IMR-90 (cell line): Measurements from ENCODE around the gene UPK1A. TPM values are rescaled to one million over a fixed set of nuclear protein-coding genes. Genes with fewer than 3 reads are reported as not detected.

Source experiments
- ATAC-seq: fragments of 200-7000 bp; cut with Tn5 transposase; 2 replicates; pipeline ENCODE4 v1.9.1; 2020; ENCODE audit warnings: low read depth, mild to moderate bottlenecking, moderate library complexity
- BruUV-seq: library from RNA; stranded (reverse); fragments of 400-500 nt; replicated peaks from 2 replicates; lab custom pipeline; 2021; lab: Mats Ljungman, UMichigan
- CTCF ChIA-PET: fragments of 300-600 bp; formaldehyde crosslinking; extraction: SDS; loops from one replicate; lab custom pipeline; 2021; ENCODE audit warnings: antibody characterized with exemption; lab: Yijun Ruan, JAX
- POLR2A ChIA-PET: fragments of 300-600 bp; sonication (Branson Sonifier 250); formaldehyde crosslinking; loops from one replicate; lab custom pipeline; 2022; ENCODE audit warnings: antibody characterized with exemption; ENCODE audit not compliant: unreplicated experiment; lab: Charles Lee
- DNase-seq: peaks from one replicate; pipeline ENCODE4 v3.0.0; 2013
- H2AFZ ChIP-seq: replicated peaks from 2 replicates; pipeline ENCODE3; 2013; ENCODE audit warnings: low read length, mild to moderate bottlenecking; ENCODE audit not compliant: poor library complexity
- H2AK5ac ChIP-seq: 2 replicates; pipeline ENCODE4 v1.6.1; 2013; ENCODE audit warnings: low read depth, low read length, inconsistent platforms
- H2AK9ac ChIP-seq: replicated peaks from 2 replicates; pipeline ENCODE3; 2013; ENCODE audit warnings: mild to moderate bottlenecking, low read depth, low read length, moderate library complexity; ENCODE audit not compliant: poor library complexity
- H2BK120ac ChIP-seq: 2 replicates; pipeline ENCODE4 v1.6.1; 2013; ENCODE audit warnings: low read depth, low read length, inconsistent platforms
- H2BK15ac ChIP-seq: 3 replicates; pipeline ENCODE4 v1.6.1; 2013; ENCODE audit warnings: low read depth, low read length, inconsistent platforms
- H2BK20ac ChIP-seq: 2 replicates; pipeline ENCODE4 v1.6.1; 2013; ENCODE audit warnings: low read depth, mild to moderate bottlenecking, inconsistent platforms, low read length, moderate library complexity
- H2BK5ac ChIP-seq: 2 replicates; pipeline ENCODE4 v1.6.1; 2013; ENCODE audit warnings: mild to moderate bottlenecking, low read depth, low read length, inconsistent platforms; ENCODE audit not compliant: poor library complexity, severe bottlenecking
- H3K14ac ChIP-seq: replicated peaks from 2 replicates; pipeline ENCODE4 v1.6.1; 2013; ENCODE audit warnings: low read depth, low read length, inconsistent platforms
- H3K18ac ChIP-seq: 2 replicates; pipeline ENCODE4 v1.6.1; 2013; ENCODE audit warnings: low read depth, low read length, control low read depth
- H3K23ac ChIP-seq: 2 replicates; pipeline ENCODE4 v1.6.1; 2013; ENCODE audit warnings: low read depth, low read length, inconsistent platforms
- H3K27ac ChIP-seq: 2 replicates; pipeline ENCODE4 v1.5.1; 2013; ENCODE audit warnings: mild to moderate bottlenecking, control low read depth, low read length; ENCODE audit not compliant: insufficient read depth
- H3K27me3 ChIP-seq: 2 replicates; pipeline ENCODE4 v1.6.1; 2013; ENCODE audit warnings: low read length; ENCODE audit not compliant: control insufficient read depth, insufficient read depth
- H3K36me3 ChIP-seq: 2 replicates; pipeline ENCODE4 v1.6.1; 2013; ENCODE audit warnings: low read length, mixed read lengths; ENCODE audit not compliant: control insufficient read depth, insufficient read depth
- H3K4ac ChIP-seq: 2 replicates; pipeline ENCODE4 v1.6.1; 2013; ENCODE audit warnings: low read depth, low read length, inconsistent platforms
- H3K4me1 ChIP-seq: 2 replicates; pipeline ENCODE4 v1.6.1; 2013; ENCODE audit warnings: low read length, mixed read lengths; ENCODE audit not compliant: control insufficient read depth, insufficient read depth
- H3K4me2 ChIP-seq: 2 replicates; pipeline ENCODE4 v1.6.1; 2013; ENCODE audit warnings: low read depth, mild to moderate bottlenecking, control low read depth, low read length, moderate library complexity
- H3K4me3 ChIP-seq: 2 replicates; pipeline ENCODE4 v1.5.1; 2013; ENCODE audit warnings: low read depth, mild to moderate bottlenecking, control low read depth, low read length, moderate library complexity; ENCODE audit not compliant: insufficient read depth
- H3K56ac ChIP-seq: 2 replicates; pipeline ENCODE4 v1.6.1; 2013; ENCODE audit warnings: low read length, inconsistent platforms; ENCODE audit not compliant: insufficient read depth; ENCODE audit errors: extremely low read depth
- H3K79me1 ChIP-seq, 2 experiments: 2 replicates each; pipeline ENCODE4 v1.6.1; 2013; ENCODE audit warnings: low read length in 2 of 2, inconsistent platforms in 1 of 2, low read depth in 1 of 2
- H3K9ac ChIP-seq: 2 replicates; pipeline ENCODE4 v1.6.1; 2013; ENCODE audit warnings: low read depth, low read length, control low read depth
- H3K9me1 ChIP-seq: 2 replicates; pipeline ENCODE4 v1.6.1; 2013; ENCODE audit warnings: low read length, inconsistent platforms; ENCODE audit not compliant: insufficient read depth
- H3K9me3 ChIP-seq: 2 replicates; pipeline ENCODE4 v1.6.1; 2013; ENCODE audit warnings: low read length; ENCODE audit not compliant: control insufficient read depth, insufficient read depth
- H4K20me1 ChIP-seq: 2 replicates; pipeline ENCODE4 v1.6.1; 2013; ENCODE audit warnings: low read length, inconsistent platforms; ENCODE audit not compliant: insufficient read depth
- H4K5ac ChIP-seq: 2 replicates; pipeline ENCODE4 v1.6.1; 2013; ENCODE audit warnings: mild to moderate bottlenecking, low read depth, low read length, control low read depth
- H4K8ac ChIP-seq, 2 experiments: 2 replicates each; pipeline ENCODE4 v1.6.1; 2013; ENCODE audit warnings: low read depth in 2 of 2, low read length in 2 of 2, control low read depth in 1 of 2, inconsistent platforms in 1 of 2
- H4K91ac ChIP-seq: 2 replicates; pipeline ENCODE4 v1.6.1; 2013; ENCODE audit warnings: low read depth, low read length, inconsistent platforms; ENCODE audit not compliant: insufficient read depth
- BHLHE40 ChIP-seq: fragments of 150-350 bp; IDR thresholded peaks from 2 replicates; pipeline ENCODE4 v1.6.1; 2016; ENCODE audit warnings: mild to moderate bottlenecking, low read depth, low read length
- CEBPB ChIP-seq: IDR thresholded peaks from 2 replicates; pipeline ENCODE4 v1.6.1; 2012; ENCODE audit warnings: low read depth, low read length, improper control_type of control experiment
- CHD1 ChIP-seq: IDR thresholded peaks from 2 replicates; pipeline ENCODE4 v1.6.1; 2012; ENCODE audit warnings: low read depth, low read length, improper control_type of control experiment
- MAFK ChIP-seq: IDR thresholded peaks from 2 replicates; pipeline ENCODE4 v1.6.1; 2012; ENCODE audit warnings: low read depth, low read length, improper control_type of control experiment
- MAZ ChIP-seq: IDR thresholded peaks from 2 replicates; pipeline ENCODE4 v1.6.1; 2012; ENCODE audit warnings: low read depth, mild to moderate bottlenecking, low read length, improper control_type of control experiment, moderate library complexity, borderline replicate concordance
- MXI1 ChIP-seq: IDR thresholded peaks from 2 replicates; pipeline ENCODE4 v1.6.1; 2012; ENCODE audit warnings: low read depth, mild to moderate bottlenecking, low read length, moderate library complexity, borderline replicate concordance
- NFE2L2 ChIP-seq: fragments of 150-350 bp; IDR thresholded peaks from 2 replicates; pipeline ENCODE4 v1.6.1; 2016; ENCODE audit warnings: low read depth, mild to moderate bottlenecking, low read length
- POLR2A ChIP-seq: IDR thresholded peaks from 2 replicates; pipeline ENCODE4 v1.6.1; 2012; ENCODE audit warnings: mild to moderate bottlenecking, low read depth, low read length
- RAD21 ChIP-seq: IDR thresholded peaks from 2 replicates; pipeline ENCODE4 v1.6.1; 2012; ENCODE audit warnings: low read length, improper control_type of control experiment
- RCOR1 ChIP-seq: IDR thresholded peaks from 2 replicates; pipeline ENCODE4 v1.6.1; 2012; ENCODE audit warnings: mild to moderate bottlenecking, low read length, improper control_type of control experiment; ENCODE audit not compliant: insufficient replicate concordance
- RFX5 ChIP-seq: IDR thresholded peaks from 2 replicates; pipeline ENCODE4 v1.8.0; 2012; ENCODE audit warnings: low read depth, mild to moderate bottlenecking, low read length, moderate library complexity
- USF2 ChIP-seq: fragments of 150-350 bp; IDR thresholded peaks from 2 replicates; pipeline ENCODE4 v1.6.1; 2017; ENCODE audit warnings: mild to moderate bottlenecking, antibody characterized with exemption, low read length, low read depth
- WGBS, 2 experiments: methylation state at CpG; one replicate each; pipeline versions ENCODE4 v1.1.5 to v1.1.7; 2013; ENCODE audit warnings: missing lambda C conversion rate in 2 of 2; ENCODE audit not compliant: insufficient read length in 1 of 2; ENCODE audit errors: extremely low coverage in 2 of 2; 5-methylcytosine and 5-hydroxymethylcytosine counted together
- dilution Hi-C: fragments of 300-500 bp; cut with HindIII; formaldehyde crosslinking; loops from one replicate; pipeline ENCODE4 v1.14.3; 2018; ENCODE audit warnings: low sequenced_read_pairs; ENCODE audit not compliant: unreplicated experiment
- in situ Hi-C: fragments of 300-500 bp; cut with MboI; formaldehyde crosslinking; loops from 3 replicates; pipeline ENCODE4 v1.14.3; 2019; ENCODE audit warnings: low sequenced_read_pairs, inconsistent platforms, mixed read lengths
- intact Hi-C: fragments of 100-400 bp; cut with micrococcal nuclease; formaldehyde crosslinking; loops from 2 replicates; pipeline ENCODE4 v1.10.0; 2022
- polyA plus RNA-seq, 3 experiments: library from polyadenylated mRNA; depleted of rRNA; stranded (reverse); fragments of >200 nt; gene quantifications; 2 replicates each; pipeline ENCODE4 v1.2.3, GENCODE V29; 2012; ENCODE audit warnings: low replicate concordance in 1 of 3
- total RNA-seq: library from RNA; depleted of rRNA; stranded (reverse); fragments of >200 nt; gene quantifications from 2 replicates; pipeline ENCODE4 v1.2.3, GENCODE V29; 2012

The UPK1A gene
- total and polyA plus RNA-seq, 2 of the 4 experiments (the other 2 are of a cell fraction) = 0.21 TPM; not detected in 1

GRCh38 chr19:35669566-35669965 is 3.2 kb downstream of the UPK1A start:
- Histone ChIP-seq H4K91ac (no peak overlapping the region), H4K8ac (no peak overlapping the region), H3K4me3 (no peak overlapping the region), H2BK5ac (no peak overlapping the region), H3K79me1 (no peaks in the 10 kb centered on the region), H4K20me1 (0 out of 2 replicates have a peak, but pooled peaks cover 3% of the 10 kb centered on the region), H2BK120ac (no peak overlapping the region), H3K36me3 (peaks cover 6% of the 10 kb centered on the region; the same call in 1 of the 2 replicates), H2BK15ac (no peak overlapping the region), H3K56ac (no peak overlapping the region), H3K4me2 (no peak overlapping the region), H2BK20ac (no peak overlapping the region), H3K4me1 (no peaks in the 10 kb centered on the region), H3K23ac (no peak overlapping the region), H4K5ac (no peak overlapping the region), H3K4ac (no peak overlapping the region), H3K14ac (no peak overlapping the region), H2AK5ac (no peak overlapping the region), H3K9me3 (no peaks in the 10 kb centered on the region), H3K18ac (no peak overlapping the region), H2AK9ac (no peak overlapping the region), H3K27ac (no peak overlapping the region), H3K9me1 (no peaks in the 10 kb centered on the region), H3K27me3 (peaks cover 5% of the 10 kb centered on the region; the same call in 1 of the 2 replicates), H2AFZ (no peak overlapping the region), H3K9ac (no peak overlapping the region)
- dilution Hi-C loops = no loop called here
- BruUV-seq = no TSS peak
- ATAC-seq (no peak), DNase-seq (no peak)
- no peak for TF ChIP-seq CEBPB
- no peak for TF ChIP-seq MAFK
- TF ChIP-seq USF2 = no peak
- no peak for TF ChIP-seq RFX5
- TF ChIP-seq CHD1 = no peak
- TF ChIP-seq POLR2A = no peak
- no peak for TF ChIP-seq NFE2L2
- TF ChIP-seq RAD21 = no peak
- TF ChIP-seq RCOR1 = no peak
- TF ChIP-seq MAZ = no peak
- TF ChIP-seq MXI1 = no peak
- TF ChIP-seq BHLHE40 = no peak
- in situ Hi-C loops = no loop called here
- CTCF ChIA-PET = interaction anchor here (0.6 kb wide), 1 partner anchor 1545 kb away, joined by 3 read pairs; no protein-coding TSS in a partner anchor
- 60% methylated on average over 2 of the region's 6 CpGs; no CpG with 5 or more reads in 1 of the 2 experiments for WGBS, 2 experiments
- POLR2A ChIA-PET = no interaction called here
- intact Hi-C loops = no loop called here
